ENCODE measurements around the gene TENT4B.

Gene TENT4B

GRCh38 chr16:50195276-50195675 is 42.2 kb downstream of the TENT4B start:
- DNase-seq (ENCODE audit: low spot score) = no peak

- DNase-seq (ENCODE audit: low spot score) = no peak
Observed at GRCh38 chr16:50195756-50196155, 42.6 kb downstream of the TENT4B start.

- DNase-seq (ENCODE audit: low spot score) = no peak
Observed at GRCh38 chr16:50197582-50197981, 44.5 kb downstream of the TENT4B start.

- DNase-seq (ENCODE audit: low spot score) = no peak
Observed at GRCh38 chr16:50198802-50199403, 45.8 kb downstream of the TENT4B start.

GRCh38 chr16:50201787-50202186 is 48.7 kb downstream of the TENT4B start:
- no peak for DNase-seq (ENCODE audit: low spot score)

GRCh38 chr16:50202926-50203624 is 50.0 kb downstream of the TENT4B start:
- DNase-seq (ENCODE audit: low spot score) = no peak

- no peak for DNase-seq (ENCODE audit: low spot score)
Observed at GRCh38 chr16:50203681-50204080, 50.6 kb downstream of the TENT4B start.

GRCh38 chr16:50204453-50205108 is 51.5 kb downstream of the TENT4B start:
- no peak for DNase-seq (ENCODE audit: low spot score)

GRCh38 chr16:50207652-50208051 is 54.5 kb downstream of the TENT4B start:
- DNase-seq (ENCODE audit: low spot score) = no peak

- no peak for DNase-seq (ENCODE audit: low spot score)
Observed at GRCh38 chr16:50208460-50208931, 55.4 kb downstream of the TENT4B start.

- no peak for DNase-seq (ENCODE audit: low spot score)
Observed at GRCh38 chr16:50209546-50210265, 56.6 kb downstream of the TENT4B start.

GRCh38 chr16:50210266-50211038 is 57.3 kb downstream of the TENT4B start:
- DNase-seq (ENCODE audit: low spot score) = peak; percentile 61

GRCh38 chr16:50213939-50214519 is 60.9 kb downstream of the TENT4B start:
- DNase-seq (ENCODE audit: low spot score) = peak; percentile 53

GRCh38 chr16:50215680-50216079 is 62.6 kb downstream of the TENT4B start:
- no peak for DNase-seq (ENCODE audit: low spot score)

- no peak for DNase-seq (ENCODE audit: low spot score)
Observed at GRCh38 chr16:50216231-50216630, 63.1 kb downstream of the TENT4B start.

GRCh38 chr16:50219402-50219975 is 66.4 kb downstream of the TENT4B start:
- DNase-seq (ENCODE audit: low spot score) = no peak

- DNase-seq (ENCODE audit: low spot score) = no peak
Observed at GRCh38 chr16:50224286-50224685, 71.2 kb downstream of the TENT4B start.

GRCh38 chr16:50227120-50227519 is 74.0 kb downstream of the TENT4B start:
- DNase-seq (ENCODE audit: low spot score) = no peak

GRCh38 chr16:50227665-50228064 is 74.6 kb downstream of the TENT4B start:
- DNase-seq (ENCODE audit: low spot score) = no peak

- DNase-seq (ENCODE audit: low spot score) = no peak
Observed at GRCh38 chr16:50228364-50228868, 75.3 kb downstream of the TENT4B start.

Data from SK-N-DZ (cell line).